GM12801 (cell line): ENCODE data around the gene CHST8.

Experiments
- TF ChIP-seq, protein P1 (sequence below): IDR thresholded peaks from one replicate; pipeline ENCODE4 v1.5.1; 2011; ENCODE audit warnings: control low read depth; ENCODE audit not compliant: insufficient read length; ENCODE audit errors: extremely low read depth

The CHST8 gene

DNA sequence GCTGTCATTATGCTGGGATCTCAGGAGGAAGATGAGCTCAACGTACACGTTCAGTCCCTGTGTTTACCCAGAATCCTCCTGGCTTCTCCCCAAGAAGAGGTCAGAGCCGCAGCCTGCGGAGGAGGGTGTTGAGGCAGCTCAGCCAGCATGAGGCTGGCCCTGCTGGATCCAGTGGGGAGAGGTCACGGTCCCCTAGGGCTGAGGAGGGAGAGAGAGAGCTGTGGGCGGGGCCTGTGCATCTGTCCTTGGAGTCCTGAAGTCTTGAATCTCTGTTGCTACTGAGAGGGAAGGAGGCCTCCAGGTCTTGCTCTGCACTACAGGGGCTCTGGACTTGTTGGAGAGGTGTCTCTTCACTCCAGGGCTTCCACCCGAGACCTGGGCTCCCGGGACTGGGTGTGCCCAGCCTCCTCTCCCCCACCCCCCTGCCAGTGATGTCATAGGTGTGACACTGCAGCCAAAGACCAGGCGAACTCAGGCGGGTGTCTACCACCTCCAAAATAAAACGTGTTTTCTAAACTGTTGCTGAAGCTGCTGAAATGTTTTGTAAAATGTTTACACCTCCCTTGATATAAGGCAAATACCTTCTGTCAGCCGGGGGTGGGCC lies 97.0 kb downstream of the CHST8 start:
- TF ChIP-seq, protein P1, sequence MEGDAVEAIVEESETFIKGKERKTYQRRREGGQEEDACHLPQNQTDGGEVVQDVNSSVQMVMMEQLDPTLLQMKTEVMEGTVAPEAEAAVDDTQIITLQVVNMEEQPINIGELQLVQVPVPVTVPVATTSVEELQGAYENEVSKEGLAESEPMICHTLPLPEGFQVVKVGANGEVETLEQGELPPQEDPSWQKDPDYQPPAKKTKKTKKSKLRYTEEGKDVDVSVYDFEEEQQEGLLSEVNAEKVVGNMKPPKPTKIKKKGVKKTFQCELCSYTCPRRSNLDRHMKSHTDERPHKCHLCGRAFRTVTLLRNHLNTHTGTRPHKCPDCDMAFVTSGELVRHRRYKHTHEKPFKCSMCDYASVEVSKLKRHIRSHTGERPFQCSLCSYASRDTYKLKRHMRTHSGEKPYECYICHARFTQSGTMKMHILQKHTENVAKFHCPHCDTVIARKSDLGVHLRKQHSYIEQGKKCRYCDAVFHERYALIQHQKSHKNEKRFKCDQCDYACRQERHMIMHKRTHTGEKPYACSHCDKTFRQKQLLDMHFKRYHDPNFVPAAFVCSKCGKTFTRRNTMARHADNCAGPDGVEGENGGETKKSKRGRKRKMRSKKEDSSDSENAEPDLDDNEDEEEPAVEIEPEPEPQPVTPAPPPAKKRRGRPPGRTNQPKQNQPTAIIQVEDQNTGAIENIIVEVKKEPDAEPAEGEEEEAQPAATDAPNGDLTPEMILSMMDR = no peak

DNA sequence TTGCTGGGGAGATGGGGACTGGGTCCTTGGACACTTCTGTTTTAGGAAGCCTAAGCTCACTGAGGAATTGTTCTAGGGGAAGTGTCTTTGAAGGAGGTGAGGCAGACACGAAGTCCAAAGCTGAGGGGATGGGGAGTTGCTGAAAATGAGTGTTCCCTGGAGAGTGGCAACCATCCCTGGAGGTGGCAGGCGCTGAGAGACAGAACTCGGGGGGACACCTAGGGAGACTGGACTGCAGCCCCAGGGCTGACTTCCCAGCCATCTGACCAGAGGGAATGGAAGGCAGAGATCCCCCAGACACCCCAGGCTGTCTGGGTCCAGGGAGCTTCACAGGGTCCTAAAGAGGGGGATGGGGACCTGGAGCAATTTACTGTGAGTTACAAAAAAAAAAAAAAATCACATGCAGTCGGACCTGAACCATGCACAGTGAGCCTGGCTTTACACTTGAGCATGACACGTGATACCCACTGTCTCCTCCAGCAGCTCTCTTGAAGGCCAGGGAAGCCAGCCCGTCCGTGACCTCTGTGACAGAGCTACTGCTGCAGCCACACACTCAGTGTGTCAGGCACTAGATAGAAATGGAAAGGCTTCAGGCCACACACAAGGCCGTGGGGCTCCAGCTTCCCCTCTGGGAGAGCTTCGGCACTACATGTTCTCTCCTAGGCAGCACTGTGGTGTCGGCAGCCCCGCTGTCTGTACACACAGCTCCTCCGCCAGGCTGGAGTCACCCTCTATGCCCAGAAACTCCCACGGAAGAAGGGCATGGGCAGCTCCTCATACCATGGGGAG lies 97.8 kb downstream of the CHST8 start:
- TF ChIP-seq, protein P1 = no peak

DNA sequence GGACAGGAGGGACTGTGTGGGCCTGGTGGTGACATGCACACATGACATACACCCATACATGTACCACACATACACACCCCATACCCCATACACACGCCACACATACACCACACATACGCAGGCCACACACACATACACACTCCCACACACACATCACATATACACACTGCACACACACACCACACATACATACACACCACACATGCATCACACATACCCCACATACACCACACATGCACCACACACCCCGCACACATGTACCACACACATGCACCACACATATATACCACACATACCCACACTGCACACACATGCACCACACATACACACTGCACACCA lies 98.4 kb downstream of the CHST8 start:
- TF ChIP-seq, protein P1 = no peak

DNA sequence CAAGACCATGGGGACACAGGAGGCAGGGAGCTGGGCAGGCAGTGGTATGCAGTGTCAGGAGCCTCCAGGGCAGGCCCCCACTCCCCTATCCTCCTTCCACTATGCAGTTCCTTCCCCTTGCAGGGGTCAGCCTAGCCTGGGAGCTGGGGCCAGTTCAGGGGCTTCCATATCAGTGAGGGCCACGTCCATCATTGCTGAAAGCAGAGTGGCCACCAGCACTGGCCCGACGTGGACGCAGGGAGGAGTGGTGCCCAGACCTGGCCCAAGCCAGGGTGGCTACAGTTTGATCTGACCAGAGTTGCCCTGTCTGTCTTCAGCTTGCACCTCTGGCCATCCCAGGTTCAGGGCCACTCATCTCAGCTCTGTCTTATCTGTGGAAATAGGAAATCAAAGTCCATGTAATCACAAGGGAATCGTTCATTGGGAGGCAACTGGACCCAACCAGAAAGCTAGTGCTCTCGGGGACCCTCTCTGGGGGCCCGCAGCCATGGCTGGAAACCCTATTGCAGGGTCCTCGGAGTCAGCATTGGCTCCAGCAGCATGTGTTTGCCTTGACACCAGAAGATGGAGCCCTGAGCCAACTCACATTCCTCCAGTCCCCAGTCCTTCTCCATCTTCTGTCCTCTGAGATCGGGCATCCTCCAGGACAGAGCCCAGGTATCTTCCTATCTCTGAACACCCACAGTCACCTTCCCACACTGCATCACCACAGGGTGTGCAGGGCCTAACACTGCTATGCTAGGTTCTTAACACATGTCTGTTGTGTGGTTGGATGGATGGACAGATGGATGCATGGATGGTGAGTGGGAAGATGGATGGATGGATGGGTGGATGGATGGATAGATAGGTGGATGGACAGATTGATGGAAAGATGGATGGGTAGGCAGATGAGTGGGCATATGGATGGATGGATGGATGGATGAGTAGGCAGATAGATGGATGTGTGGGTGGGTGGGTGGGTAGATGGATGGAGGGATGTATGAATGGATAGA lies 99.2 kb downstream of the CHST8 start:
- TF ChIP-seq, protein P1 = no peak

DNA sequence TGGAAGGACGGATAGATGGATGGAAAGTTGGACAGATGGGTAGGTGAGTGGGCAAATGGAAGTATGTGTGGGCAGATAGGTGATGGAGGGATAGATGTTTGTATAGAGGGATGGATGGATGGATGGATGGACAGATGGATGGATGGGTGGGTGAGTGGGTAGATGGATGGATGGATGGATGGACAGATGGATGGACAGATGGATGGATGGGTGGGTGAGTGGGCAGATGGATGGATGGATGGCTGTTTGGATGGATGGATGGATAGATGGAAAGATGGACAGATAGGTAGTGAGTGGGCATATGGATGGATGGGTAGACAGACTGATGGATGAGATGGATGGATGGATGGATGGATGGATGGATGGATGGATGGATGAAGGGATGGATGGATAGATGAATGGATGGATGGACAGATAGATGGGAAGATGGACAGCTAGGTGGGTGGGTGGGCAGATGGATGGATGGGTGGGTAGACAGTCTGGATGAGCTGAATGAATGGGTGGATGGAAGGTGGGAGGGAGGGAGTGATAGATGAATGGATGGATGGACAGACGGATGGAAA lies 100.1 kb downstream of the CHST8 start:
- TF ChIP-seq, protein P1 = no peak

DNA sequence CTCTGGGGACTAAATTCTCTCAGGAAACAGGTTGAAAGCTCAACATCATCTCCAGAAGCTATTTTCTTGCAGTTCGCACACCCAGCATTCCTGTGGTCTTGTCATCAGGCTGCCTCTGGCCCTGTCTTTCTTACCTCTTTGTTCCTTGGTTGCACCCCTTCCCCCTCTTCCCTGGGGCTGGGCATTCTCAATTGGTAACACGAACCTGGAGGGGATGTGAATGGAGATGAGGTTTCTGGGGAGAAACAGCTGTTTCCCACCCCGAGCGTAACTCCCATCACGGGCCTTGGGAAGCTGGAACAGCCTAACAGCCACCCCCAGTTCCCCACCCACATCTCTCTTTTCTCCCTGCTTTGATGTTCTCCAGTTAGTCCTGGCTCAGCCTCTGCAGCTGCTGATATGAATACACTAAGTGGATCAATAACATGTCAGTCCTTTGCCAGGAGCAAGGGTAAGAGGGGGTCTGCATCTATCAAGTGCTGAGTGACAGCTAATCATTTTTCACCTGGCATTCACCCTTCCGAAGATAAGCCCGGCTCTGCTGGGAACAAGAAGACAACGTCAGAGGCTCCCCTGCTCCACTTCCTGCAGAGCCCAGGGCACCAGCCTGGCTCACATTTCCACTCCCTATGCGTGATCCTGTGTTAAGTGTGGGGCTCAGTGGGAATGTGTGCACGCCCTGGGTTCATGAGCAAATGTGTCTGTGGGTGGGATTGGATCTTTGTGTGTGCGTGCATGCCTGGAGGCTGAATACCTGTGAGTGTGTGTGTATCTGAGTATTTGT lies 100.9 kb downstream of the CHST8 start:
- TF ChIP-seq, protein P1 = no peak

DNA sequence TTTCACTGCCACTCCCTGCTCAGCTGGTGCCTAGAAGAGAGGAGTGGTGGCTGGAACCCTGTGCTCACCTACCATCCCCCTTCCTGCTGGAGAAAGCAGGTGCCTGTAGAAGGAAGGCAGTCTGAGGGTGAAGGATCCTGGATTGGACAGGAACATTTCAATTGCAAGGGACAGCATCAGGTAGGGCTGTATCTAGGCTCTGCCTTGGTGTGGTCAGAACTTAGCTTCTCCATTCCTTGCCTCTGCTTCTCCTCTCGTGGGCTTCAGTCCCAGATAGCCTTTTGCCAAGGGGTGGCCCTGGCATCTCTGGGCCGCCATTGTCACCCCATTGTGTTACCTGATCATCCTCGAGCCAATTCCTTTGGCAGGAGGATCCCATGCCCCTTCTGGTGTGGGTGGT lies 101.8 kb downstream of the CHST8 start:
- TF ChIP-seq, protein P1 = no peak
